ENCODE results near the gene LYZL6. TPM values are rescaled to one million over a fixed set of nuclear protein-coding genes. Genes with fewer than 3 reads are reported as not detected.
"Not testable (repeated sequence)": the region's sequence is repeated elsewhere in the genome, so short reads cannot be mapped to it uniquely, and the experiment has no call there.

Gene LYZL6
- total and polyA plus RNA-seq, 2 of the 8 experiments (the other 6 are each of a cell fraction or from before 2014, with no cell fraction given) = not detected

DNA sequence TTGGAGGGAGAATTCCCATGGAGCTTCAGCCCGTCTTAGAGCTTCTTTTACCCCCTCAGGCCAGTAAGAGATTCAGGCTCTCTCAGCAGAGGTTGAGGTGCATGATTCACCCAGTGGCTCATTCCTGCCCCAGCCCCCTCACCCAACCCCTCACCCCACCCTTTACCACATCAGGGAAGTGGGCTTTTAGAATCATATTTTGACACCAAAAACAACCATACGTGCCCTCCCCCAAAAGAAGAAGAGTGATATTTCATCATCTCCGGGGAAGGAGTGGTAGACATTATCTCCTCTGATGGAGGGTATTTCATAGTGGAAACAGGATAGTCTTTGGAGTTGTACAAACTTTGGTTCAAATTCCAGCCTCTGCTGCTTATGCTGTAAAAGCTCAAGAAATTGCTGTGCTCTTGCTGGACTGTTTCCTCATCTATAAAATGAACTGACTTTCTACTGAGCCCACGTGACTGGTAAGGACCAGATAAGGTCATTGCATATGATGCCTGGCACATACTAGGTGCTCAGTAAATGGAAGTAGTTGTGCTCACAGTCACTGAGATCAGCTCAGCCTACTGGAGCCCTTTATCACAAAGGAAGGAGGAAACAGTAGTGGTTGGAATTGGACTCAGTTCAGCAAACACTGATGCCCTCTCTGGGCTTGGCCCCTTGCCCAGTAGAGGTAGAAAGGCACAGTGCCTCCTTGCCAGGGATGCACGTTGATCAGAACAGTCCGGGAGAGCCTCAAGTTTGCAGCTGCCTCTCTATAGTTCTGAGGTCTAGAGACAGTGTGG lies 45.0 kb downstream of the LYZL6 start (continued):
- TF ChIP-seq TCF12 (IDR thresholded peaks at IDR 0.05; ENCODE audit: low read depth, low read length) (no peak), GTF2F1 (IDR thresholded peaks at IDR 0.05; ENCODE audit: borderline replicate concordance, low read depth, low read length) (no peak), TAF1 (IDR thresholded peaks at IDR 0.05; ENCODE audit: low read depth, low read length) (no peak), RNF2 (IDR thresholded peaks at IDR 0.05; ENCODE audit: borderline replicate concordance, low read depth, low read length, missing control alignments, poor library complexity, severe bottlenecking) (no peak), ASH2L (IDR thresholded peaks at IDR 0.05; ENCODE audit: low read length) (no peak), ZNF274 (IDR thresholded peaks at IDR 0.05; ENCODE audit: borderline replicate concordance, extremely low read depth, low read length) (no peak)

DNA sequence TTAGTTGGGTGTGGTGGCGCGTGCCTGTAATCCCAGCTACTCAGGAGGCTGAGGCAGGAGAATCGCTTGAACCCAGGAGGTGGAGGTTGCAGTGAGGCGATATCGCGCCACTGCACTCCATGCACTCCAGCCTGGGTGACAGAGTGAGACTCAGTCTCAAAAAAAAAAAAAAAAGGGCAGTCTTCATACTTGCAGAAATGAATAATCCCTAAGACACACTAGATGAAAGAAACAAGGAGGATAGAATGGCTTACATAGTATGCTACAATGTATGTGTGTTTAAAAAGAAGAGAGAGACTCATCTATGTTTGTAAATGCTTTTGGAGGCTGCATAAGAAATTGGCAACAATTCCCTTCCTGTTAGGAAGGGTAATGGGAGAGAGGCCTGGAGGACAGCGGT lies 45.7 kb downstream of the LYZL6 start:
- H3K79me1 ChIP-seq (ENCODE audit: low read depth, low read length); POLR2A ChIA-PET (ENCODE audit: partially characterized antibody); H4K5ac ChIP-seq (ENCODE audit: insufficient read length, low read depth, low read length); DNase-seq (ENCODE audit: low read depth in 1 of 2, low spot score in 2 of 2); H2BK15ac ChIP-seq (ENCODE audit: low read length); H2BK120ac ChIP-seq (replicated peaks; ENCODE audit: low read depth, low read length); H2BK20ac ChIP-seq (ENCODE audit: low read length); H3K4ac ChIP-seq (replicated peaks; ENCODE audit: insufficient read length, low read depth, low read length); H3K4me3 ChIP-seq (ENCODE audit: extremely low read depth in 1 of 4, insufficient read depth in 2 of 4, low read depth in 3 of 4, low read length in 4 of 4); H3K79me2 ChIP-seq (ENCODE audit: control insufficient read depth in 1 of 2, insufficient read depth in 2 of 2, low read length in 2 of 2); H3K9ac ChIP-seq (replicated peaks in 1 of 4; ENCODE audit: extremely low read depth in 1 of 4, low read depth in 3 of 4, low read length in 3 of 4); H3K36me3 ChIP-seq (ENCODE audit: control insufficient read depth in 2 of 4, insufficient read depth in 4 of 4, low read length in 3 of 4); FAIRE-seq; H3K4me1 ChIP-seq (replicated peaks in 1 of 4; ENCODE audit: control insufficient read depth in 3 of 4, insufficient read depth in 4 of 4, low read length in 3 of 4); H3K4me2 ChIP-seq (ENCODE audit: insufficient read depth in 1 of 2, low read depth in 2 of 2, low read length in 2 of 2); H3K23ac ChIP-seq (ENCODE audit: insufficient read length); CTCF ChIA-PET (ENCODE audit: partially characterized antibody); H3K23me2 ChIP-seq (ENCODE audit: low read depth, low read length); H4K8ac ChIP-seq (ENCODE audit: extremely low read depth, insufficient read depth, low read length); H4K20me1 ChIP-seq (replicated peaks in 1 of 2; ENCODE audit: control insufficient read depth in 1 of 2, insufficient read depth in 2 of 2, low read length in 2 of 2); H2BK5ac ChIP-seq (ENCODE audit: low read depth, low read length); H4K91ac ChIP-seq (replicated peaks; ENCODE audit: insufficient read length, low read length); H2AFZ ChIP-seq (ENCODE audit: low read length); H2BK12ac ChIP-seq (ENCODE audit: low read depth, low read length); H3K27me3 ChIP-seq (replicated peaks in 1 of 4; ENCODE audit: control insufficient read depth in 3 of 4, extremely low read depth in 1 of 4, insufficient read depth in 3 of 4, low read length in 3 of 4); H3K14ac ChIP-seq (ENCODE audit: insufficient read length); H2AK5ac ChIP-seq (ENCODE audit: low read depth, low read length); H3K18ac ChIP-seq (ENCODE audit: extremely low read depth, low read length); H3K9me3 ChIP-seq (ENCODE audit: insufficient read depth in 2 of 2, low read depth in 1 of 2, low read length in 1 of 2); H3K56ac ChIP-seq (replicated peaks; ENCODE audit: insufficient read length, low read depth, low read length); H3K27ac ChIP-seq (ENCODE audit: low read depth, low read length): not testable (repeated sequence)
- 91% methylated on average over 7 of the region's 7 CpGs; no CpG with 5 or more reads in 1 of the 2 experiments for WGBS, 2 experiments (ENCODE audit: extremely low coverage in 1 of 2, insufficient coverage in 1 of 2, insufficient read length in 1 of 2, insufficient replicate concordance in 2 of 2, low coverage in 1 of 2, low lambda C conversion rate in 2 of 2, missing lambda C conversion rate in 1 of 2)
